Measurements from ENCODE around the gene MS4A5.

DNA sequence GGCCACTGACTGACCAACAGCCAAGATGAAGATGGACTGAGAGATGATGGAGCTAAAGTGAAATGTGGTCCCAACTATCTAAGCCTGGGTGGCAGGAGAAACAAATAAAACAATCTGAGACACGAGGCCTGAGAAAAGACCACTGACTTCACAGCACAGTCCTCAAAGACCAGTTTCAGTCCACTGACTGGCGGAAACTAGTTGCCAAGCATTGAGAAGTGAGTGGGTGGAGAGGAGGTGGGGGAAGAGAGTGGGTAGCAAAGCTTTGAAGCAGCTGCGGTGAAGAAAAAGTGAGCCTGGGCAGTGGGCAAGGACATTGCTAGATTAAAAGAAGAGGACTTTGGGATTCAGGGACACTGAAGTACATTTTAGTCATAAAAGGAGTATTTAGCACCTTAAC lies 28.2 kb downstream of the MS4A5 start:
- no peak for TF ChIP-seq FOXK2 (IDR thresholded peaks at IDR 0.05)
- TF ChIP-seq BHLHE40 (IDR thresholded peaks at IDR 0.05; ENCODE audit: borderline replicate concordance) = no peak
- TF ChIP-seq SP1 (IDR thresholded peaks at IDR 0.05) = no peak
- no peak for TF ChIP-seq ZNF384 (IDR thresholded peaks at IDR 0.05)
- TF ChIP-seq SUZ12 (IDR thresholded peaks at IDR 0.05) = no peak
- no peak for TF ChIP-seq LEF1 (IDR thresholded peaks at IDR 0.05; ENCODE audit: borderline replicate concordance)
- TF ChIP-seq, protein P1, sequence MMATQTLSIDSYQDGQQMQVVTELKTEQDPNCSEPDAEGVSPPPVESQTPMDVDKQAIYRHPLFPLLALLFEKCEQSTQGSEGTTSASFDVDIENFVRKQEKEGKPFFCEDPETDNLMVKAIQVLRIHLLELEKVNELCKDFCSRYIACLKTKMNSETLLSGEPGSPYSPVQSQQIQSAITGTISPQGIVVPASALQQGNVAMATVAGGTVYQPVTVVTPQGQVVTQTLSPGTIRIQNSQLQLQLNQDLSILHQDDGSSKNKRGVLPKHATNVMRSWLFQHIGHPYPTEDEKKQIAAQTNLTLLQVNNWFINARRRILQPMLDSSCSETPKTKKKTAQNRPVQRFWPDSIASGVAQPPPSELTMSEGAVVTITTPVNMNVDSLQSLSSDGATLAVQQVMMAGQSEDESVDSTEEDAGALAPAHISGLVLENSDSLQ (IDR thresholded peaks at IDR 0.05) = no peak
- no peak for TF ChIP-seq NFRKB (IDR thresholded peaks at IDR 0.05)
- TF ChIP-seq FOXM1 (IDR thresholded peaks at IDR 0.05; ENCODE audit: borderline replicate concordance) = no peak
- no peak for TF ChIP-seq ELF4 (IDR thresholded peaks at IDR 0.05)
- no peak for TF ChIP-seq FOXA1 (IDR thresholded peaks at IDR 0.05)
